Kidney epithelial cell (primary cell): Measurements from ENCODE around the gene CUBN. TPM values are rescaled to one million over a fixed set of nuclear protein-coding genes. Genes with fewer than 3 reads are reported as not detected.

Source experiments
- DNase-seq: peaks from one replicate; pipeline ENCODE4 v3.0.0-alpha.2; 2010; ENCODE audit warnings: low read depth
- H3K27me3 ChIP-seq: 2 replicates; pipeline ENCODE4 v1.6.0; 2011; ENCODE audit warnings: low read length; ENCODE audit not compliant: control insufficient read depth, insufficient read depth
- H3K36me3 ChIP-seq: 2 replicates; pipeline ENCODE4 v1.5.1; 2011; ENCODE audit warnings: low read length; ENCODE audit not compliant: control insufficient read depth, insufficient read depth
- H3K4me3 ChIP-seq: 2 replicates; pipeline ENCODE4 v1.5.1; 2011; ENCODE audit warnings: low read depth, mild to moderate bottlenecking, control low read depth, low read length
- total RNA-seq: library from RNA; depleted of rRNA; stranded (reverse); fragments of >200 nt; gene quantifications from 2 replicates; pipeline ENCODE4 v1.2.3, GENCODE V29; 2015
- TF ChIP-seq, protein P1 (sequence below): IDR thresholded peaks from 2 replicates; pipeline ENCODE4 v1.5.1; 2011; ENCODE audit warnings: mild to moderate bottlenecking, moderate library complexity, low read length, control low read depth, inconsistent platforms; ENCODE audit not compliant: insufficient read depth, poor library complexity, severe bottlenecking

CUBN gene
- total RNA-seq, 1 donor from 2014 or later: 1.3 TPM

DNA sequence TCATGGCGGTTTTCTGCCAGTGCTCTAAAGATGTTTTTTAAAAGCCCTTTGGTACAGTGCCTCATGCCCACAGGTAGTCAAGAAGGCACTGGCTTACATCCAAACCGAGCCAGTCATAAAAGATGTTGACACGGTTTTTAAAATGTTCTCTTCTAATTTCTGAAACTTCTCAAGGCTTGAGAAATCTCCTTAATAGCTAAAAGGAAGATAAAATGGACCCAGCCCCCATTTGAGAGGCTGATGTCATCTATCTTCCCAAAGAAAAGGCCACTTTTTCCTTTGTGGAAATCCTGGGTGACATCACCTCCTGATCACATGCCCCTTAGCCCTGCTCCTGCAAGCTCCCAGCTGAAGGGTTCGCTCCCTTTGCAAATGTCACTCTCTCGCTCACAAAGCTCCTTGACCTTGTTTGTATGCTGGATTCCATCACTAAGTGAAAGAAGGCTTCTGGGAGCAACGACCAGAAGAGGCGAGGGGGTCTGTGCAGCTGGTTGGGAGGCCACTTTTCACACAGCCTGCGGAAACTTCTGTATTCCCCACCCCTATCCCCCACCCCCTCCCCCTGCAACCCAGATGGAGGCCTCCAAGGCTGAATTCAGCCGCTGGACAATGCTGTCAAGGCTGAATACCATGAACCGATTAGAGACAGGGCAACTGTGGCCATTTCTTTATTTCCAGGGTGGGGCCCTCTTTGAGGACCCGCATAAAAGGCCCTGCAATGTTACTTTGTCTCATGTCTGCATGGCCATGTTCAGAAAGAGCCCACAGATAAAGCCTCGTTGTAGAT lies 122.8 kb downstream of the CUBN start:
- DNase-seq: no peak

DNA sequence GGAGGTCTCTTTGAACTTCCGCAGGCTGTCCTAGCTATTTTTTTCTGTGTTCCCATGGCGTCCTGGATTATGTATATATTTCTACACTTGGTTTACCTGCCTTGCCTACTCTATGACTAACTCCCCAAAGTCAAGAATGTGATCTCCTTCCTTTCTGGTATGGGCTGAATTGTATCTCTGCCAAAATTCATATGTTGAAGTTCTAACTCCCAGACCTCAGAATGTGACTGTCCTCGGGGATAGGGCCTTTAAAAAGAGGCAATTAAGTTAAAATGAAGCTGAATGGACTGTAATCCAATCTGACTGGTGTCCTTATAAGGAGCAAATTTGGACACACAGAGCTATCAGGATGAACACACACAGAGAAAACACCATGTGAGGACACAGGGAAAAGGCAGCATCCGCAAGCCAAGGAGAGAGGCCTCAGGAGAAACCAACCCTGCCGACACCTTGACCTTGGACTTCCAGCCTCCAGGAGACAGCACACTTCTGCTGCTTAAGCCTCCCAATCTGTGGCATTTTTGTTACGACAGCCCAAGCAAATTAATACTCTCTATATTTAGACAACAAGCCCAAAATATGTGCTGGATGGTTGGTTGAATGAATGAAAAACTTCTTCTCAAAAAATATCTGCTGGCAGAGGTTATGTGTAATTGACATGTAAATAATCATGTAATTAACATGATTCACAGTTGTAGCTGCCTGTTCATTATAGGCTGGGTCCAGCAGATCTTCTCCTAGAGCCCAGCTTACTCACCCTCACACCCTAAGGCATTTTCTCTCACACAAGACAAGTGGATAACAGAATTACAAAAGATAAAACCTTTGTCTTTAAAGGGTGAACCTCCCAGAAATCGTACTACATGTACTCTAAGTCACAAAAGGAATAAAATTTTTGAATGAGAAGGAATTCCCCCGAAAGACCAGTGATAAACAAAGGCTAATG lies 123.7 kb downstream of the CUBN start:
- no peaks in the 10 kb centered on the region for H3K27me3 ChIP-seq
- no peaks in the 10 kb centered on the region for H3K36me3 ChIP-seq
- H3K4me3 ChIP-seq: no peak overlapping the region
- DNase-seq: no peak
- TF ChIP-seq, protein P1, sequence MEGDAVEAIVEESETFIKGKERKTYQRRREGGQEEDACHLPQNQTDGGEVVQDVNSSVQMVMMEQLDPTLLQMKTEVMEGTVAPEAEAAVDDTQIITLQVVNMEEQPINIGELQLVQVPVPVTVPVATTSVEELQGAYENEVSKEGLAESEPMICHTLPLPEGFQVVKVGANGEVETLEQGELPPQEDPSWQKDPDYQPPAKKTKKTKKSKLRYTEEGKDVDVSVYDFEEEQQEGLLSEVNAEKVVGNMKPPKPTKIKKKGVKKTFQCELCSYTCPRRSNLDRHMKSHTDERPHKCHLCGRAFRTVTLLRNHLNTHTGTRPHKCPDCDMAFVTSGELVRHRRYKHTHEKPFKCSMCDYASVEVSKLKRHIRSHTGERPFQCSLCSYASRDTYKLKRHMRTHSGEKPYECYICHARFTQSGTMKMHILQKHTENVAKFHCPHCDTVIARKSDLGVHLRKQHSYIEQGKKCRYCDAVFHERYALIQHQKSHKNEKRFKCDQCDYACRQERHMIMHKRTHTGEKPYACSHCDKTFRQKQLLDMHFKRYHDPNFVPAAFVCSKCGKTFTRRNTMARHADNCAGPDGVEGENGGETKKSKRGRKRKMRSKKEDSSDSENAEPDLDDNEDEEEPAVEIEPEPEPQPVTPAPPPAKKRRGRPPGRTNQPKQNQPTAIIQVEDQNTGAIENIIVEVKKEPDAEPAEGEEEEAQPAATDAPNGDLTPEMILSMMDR: no peak

More for the DNA sequence above, 122.8 kb downstream of the CUBN start:
- H3K36me3 ChIP-seq: no peaks in the 10 kb centered on the region
- no peak overlapping the region for H3K4me3 ChIP-seq
- TF ChIP-seq, protein P1: no peak
- no peaks in the 10 kb centered on the region for H3K27me3 ChIP-seq

DNA sequence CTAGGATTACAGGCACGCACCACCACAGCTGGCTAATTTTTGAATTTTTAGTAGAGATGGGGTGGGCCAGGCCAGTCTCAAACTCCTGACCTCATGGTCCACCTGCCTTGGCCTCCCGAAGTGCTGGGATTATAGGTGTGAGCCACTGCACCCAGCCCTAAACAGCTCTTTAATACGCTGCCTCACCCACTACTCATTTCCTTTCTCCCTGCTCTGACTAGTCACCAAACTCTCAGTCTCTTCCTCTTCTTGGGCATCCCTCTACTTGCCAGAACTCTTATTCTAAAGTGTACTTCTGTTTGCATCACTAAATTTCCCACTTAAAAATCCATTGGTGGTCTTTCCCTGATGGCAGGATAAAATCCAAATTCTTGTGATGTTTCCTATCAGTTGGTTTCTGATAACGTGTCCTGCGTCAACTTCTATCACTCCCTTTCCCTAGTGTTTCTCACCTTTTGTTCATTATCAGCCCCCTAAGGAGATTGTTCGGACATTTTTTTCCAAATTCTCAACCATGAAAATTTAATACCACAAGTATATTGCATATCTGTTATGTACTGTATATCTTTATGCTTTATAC lies 124.7 kb downstream of the CUBN start:
- Histone ChIP-seq H3K36me3 (no peaks in the 10 kb centered on the region), H3K27me3 (no peaks in the 10 kb centered on the region), H3K4me3 (no peak overlapping the region)
- no peak for DNase-seq
- TF ChIP-seq, protein P1: no peak

DNA sequence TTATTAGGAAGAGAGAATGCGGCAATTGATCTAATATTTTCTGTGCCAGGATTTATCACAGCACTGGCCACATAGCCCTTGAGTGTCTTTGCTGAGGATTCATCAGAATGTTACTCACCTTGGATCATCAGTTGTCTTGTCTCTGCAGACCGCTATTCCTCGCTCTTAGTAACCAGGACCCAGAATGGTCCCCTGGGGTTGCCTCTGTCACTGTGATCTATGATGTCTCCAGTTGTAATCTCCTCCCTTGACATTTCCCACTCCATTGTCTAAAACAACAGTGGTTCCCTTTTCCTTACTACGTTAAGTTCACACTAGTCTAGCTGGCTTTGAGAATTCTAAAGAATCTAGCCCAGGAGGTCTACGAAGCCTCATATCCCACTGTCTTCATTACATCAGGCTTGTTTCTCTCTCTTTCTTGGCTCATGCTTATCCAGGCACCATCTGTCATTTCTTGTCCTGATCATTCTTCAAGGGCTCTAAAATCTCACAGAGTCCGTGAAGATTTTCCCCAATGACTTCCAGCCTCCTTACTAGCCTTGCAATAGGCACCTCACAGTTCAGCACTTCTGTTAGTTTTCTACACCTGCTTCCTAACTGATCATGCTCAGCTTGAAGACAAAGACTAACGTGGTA lies 125.8 kb downstream of the CUBN start:
- DNase-seq: no peak
- Histone ChIP-seq H3K4me3 (no peak overlapping the region), H3K27me3 (no peaks in the 10 kb centered on the region), H3K36me3 (no peaks in the 10 kb centered on the region)
- TF ChIP-seq, protein P1: no peak

DNA sequence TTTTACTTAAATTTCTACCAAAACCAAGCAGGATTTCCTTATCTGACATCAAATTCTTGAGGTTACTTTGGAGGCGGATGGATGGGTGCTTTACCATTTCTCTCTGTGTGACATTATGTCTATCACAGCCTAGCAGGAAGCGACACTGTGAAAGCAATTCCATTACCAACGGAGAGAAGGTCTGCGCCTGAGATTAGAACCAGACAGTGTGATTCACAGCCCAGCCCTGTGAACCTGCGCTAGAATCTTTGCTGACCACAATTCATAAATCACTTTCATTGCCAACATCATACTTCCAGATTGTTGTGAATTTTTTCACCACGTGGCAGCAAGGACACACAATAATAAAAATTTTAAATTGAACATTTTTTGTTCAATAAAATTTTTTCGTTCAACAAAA lies 126.5 kb downstream of the CUBN start:
- Histone ChIP-seq H3K36me3 (no peaks in the 10 kb centered on the region), H3K4me3 (no peak overlapping the region), H3K27me3 (no peaks in the 10 kb centered on the region)
- no peak for DNase-seq
- TF ChIP-seq, protein P1: no peak
